LoVo (cell line): ENCODE results near the gene OR56B1.
"Not testable (repeated sequence)": the region's sequence is repeated elsewhere in the genome, so short reads cannot be mapped to it uniquely, and the experiment has no call there.

ENCODE experiments used
- DNase-seq: peaks from one replicate; pipeline ENCODE4 v3.0.0-alpha.2; 2016; ENCODE audit warnings: low spot score

Gene OR56B1, protein sequence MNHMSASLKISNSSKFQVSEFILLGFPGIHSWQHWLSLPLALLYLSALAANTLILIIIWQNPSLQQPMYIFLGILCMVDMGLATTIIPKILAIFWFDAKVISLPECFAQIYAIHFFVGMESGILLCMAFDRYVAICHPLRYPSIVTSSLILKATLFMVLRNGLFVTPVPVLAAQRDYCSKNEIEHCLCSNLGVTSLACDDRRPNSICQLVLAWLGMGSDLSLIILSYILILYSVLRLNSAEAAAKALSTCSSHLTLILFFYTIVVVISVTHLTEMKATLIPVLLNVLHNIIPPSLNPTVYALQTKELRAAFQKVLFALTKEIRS

GRCh38 chr11:5736396-5736795, at the start of gene OR56B1:
Gene OR56B1 (plus strand): TSS chr11:5736448. CDS start chr11:5736517, 69 bp downstream.
- DNase-seq = no peak

DNA sequence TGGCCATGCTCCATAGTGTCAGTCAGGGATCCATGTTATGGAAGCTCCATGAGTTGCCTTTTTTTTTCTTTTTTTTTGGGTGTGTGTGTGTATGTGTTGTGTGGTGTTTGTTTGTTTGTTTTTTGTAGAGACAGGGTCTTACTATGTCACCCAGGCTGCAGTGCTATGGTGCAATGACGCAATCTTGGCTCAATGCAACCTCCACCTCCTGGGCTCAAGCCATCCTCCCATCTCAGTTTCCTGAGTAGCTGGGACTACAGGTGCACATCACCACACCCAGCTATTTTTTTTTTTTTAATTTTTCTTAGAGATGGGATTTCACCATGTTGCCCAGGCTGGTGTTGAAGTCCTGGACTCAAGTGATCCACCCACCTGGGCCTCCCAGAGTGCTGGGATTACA, 47.8 kb upstream of the OR56B1 start:
- no peak for DNase-seq

- no peak for DNase-seq
Measured at GRCh38 chr11:5689551-5689983, 46.7 kb upstream of the OR56B1 start, which contains the start of gene TRIM22. Gene TRIM22 (plus strand): TSS chr11:5689790. CDS start chr11:5696233, 6,443 bp downstream.

DNA sequence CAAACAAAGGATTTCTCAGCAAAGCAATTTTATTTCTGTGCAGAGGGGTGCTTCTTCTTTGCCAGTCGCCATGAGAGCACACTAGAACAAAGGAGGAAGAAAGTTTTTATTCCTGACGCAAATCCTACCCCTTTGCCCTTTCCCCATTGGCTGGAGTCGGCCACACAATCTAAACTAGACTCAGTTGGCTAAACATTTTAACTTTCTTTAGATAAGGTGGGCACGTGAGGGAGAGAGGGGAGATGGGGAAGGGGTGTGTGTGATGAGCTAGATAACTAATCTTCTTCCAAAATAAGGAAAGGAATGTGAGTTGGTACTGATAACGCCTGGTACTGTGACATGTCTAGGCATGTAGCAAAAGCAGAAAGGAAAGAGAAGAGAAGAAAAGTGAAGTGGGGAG, 46.0 kb upstream of the OR56B1 start:
- no peak for DNase-seq

GRCh38 chr11:5690736-5691135, 45.5 kb upstream of the OR56B1 start:
- DNase-seq = no peak

GRCh38 chr11:5691238-5691963, 44.8 kb upstream of the OR56B1 start:
- not testable (repeated sequence) for DNase-seq

DNA sequence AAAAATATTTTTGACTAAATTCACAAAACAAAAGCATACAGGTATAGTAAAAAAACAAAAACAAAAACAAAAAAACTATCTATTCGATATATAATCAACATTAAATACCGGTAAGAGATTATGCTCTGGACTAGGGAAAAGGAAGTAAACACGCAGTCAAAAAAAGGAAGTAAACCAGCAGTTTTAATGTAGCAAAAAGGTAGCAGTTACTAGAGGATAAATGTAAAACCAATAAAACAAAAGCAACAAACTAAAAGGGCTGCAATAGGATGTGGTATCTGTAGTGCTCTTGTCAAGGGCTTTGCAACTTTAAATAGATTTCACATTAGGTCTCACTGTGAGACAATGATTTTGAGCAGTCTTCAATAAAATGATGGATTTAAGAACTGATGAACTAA, 44.3 kb upstream of the OR56B1 start:
- DNase-seq = no peak

GRCh38 chr11:5694642-5695041, 41.6 kb upstream of the OR56B1 start:
- DNase-seq = no peak

DNA sequence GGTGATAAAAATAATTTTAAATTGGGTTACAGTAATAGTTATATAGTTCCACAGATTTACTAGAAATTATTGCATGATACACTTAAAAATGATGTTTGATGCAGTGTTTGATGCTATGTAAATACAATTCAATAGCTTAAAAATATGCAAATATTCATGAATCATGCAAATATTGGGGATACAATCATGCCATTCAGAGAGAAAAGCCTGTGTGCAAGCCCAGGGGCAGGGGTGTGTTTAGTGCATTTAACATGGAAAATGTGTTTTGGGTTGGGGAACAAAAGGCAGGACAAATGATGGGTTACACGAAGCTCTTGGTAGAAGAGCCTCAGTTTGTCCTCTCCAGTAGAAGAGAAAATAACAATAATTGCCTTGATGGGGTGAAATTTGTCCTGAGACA, 40.7 kb upstream of the OR56B1 start:
- no peak for DNase-seq

- DNase-seq = no peak
Measured at GRCh38 chr11:5696210-5696609, 40.0 kb upstream of the OR56B1 start.

GRCh38 chr11:5698281-5698680, 38.0 kb upstream of the OR56B1 start:
- DNase-seq = no peak

GRCh38 chr11:5700421-5701054, 35.7 kb upstream of the OR56B1 start:
- no peak for DNase-seq

DNA sequence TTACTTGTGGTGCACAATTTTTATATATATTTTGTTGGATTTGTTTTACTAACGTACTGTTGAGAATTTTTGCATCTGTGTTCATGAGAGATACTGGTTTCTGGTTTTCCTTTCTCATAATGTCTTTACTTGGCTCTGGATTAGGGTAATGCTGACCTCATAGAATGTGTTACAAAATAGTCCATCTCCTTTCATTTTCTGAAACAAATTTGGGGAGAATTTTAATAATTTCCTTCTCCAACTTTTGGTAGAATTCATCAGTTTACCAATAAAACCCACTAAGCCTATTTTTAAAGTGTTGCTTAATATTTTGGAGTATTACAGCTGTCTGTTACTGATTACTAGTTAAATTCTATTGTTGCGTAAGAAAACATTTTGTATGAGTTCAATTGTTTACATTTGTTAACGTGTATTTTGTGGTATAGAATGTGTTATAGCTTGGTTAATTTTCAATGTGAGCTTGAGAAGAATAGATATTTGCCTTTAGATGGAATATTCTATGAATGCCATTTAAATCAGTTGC, 35.1 kb upstream of the OR56B1 start:
- no peak for DNase-seq

DNA sequence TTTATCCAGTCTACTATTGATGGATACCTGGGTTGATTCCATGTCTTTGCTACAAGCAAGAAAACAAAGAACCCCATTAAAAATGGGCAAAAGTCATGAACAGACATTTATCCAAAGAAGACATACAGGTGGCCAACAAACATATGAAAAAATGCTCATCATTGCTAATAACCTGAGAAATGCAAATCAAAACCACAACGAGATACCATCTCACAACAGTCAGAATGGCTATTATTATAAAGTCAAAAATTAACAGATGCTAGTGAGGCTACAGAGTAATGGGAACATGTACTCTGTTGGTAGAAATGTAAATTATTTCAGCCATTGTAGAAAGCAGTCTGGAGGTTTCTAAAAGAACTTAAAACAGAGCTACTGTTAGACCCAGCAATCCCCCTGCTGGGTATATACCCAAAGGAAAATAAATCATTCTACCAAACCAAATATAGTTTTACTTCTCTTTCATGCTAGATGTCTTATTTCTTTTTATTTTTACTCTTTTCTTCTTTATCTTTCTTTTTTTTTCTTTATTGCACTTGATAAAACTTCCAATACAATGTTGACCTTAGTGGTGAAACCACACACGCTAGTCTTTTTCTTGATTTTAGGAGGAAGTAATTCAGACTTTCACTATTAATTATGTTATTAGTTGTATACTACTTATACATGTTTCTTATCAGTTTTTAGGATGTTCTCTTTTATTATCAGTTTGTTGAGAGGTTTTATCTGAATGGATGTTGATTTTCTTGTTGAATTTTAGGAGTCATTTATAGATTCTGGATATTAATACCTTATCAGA, 32.3 kb upstream of the OR56B1 start:
- DNase-seq = no peak

DNA sequence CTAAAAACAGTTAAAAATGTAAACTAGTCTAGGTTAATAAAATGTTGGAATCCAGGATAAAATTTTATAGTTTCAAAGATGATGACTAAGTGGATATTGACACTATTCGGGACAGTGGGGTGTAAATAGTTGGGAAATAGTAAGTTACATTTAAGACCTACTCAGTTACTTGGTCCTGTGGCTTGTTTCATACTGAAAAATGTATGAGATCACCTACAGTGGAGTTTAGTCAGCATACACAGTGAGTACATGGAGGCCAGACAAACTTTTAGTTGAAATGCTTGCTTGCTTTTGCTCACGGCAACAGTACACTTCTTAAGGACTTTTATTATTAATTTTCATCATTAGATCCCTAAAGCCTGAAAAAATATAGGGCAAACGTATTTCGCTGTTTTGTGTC, 30.6 kb upstream of the OR56B1 start:
- no peak for DNase-seq

DNA sequence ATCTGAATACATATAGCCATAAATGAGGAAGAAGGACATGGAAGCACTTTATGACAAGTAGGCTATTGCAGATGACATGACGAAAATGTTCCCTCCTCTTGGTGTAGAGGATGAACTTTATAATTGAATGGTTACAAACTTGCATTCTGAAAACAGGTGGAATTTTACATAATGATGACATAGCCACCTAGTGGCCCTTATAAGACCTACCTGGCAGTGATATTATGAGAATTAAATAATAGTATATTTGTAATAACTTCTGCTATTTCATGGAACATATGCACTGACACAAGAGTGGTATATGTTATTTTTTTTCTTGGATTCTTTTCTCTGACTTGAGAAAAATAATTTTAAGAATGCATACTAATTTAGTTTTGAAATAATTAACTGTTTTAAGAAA, 23.7 kb upstream of the OR56B1 start:
- DNase-seq = no peak

- no peak for DNase-seq
Measured at GRCh38 chr11:5713695-5714094, 22.6 kb upstream of the OR56B1 start.

GRCh38 chr11:5716518-5716917, 19.7 kb upstream of the OR56B1 start:
- not testable (repeated sequence) for DNase-seq

GRCh38 chr11:5719703-5720495, 16.3 kb upstream of the OR56B1 start:
- DNase-seq = no peak

- DNase-seq = peak; percentile 11
Measured at GRCh38 chr11:5722622-5723021, 13.6 kb upstream of the OR56B1 start.

DNA sequence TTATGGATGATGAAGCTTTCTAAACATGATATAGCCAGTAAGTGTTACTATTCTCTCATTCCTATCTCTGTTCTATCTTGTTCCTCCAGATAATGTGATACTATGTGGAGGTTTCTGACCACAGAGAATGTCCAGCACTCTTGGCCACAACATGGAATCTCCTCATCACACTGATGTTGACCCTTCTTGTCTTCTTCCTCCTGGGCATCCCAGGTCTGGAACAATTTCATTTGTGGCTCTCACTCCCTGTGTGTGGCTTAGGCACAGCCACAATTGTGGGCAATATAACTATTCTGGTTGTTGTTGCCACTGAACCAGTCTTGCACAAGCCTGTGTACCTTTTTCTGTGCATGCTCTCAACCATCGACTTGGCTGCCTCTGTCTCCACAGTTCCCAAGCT, 9.9 kb upstream of the OR56B1 start:
- no peak for DNase-seq
